ENCODE data around the gene CACNA1G.

Gene CACNA1G

GRCh38 chr17:50660042-50660886, 99.7 kb downstream of the CACNA1G start:
- Histone ChIP-seq H3K27me3 (replicated peaks) (no peaks in the 10 kb centered on the region), H3K36me3 (replicated peaks) (no peaks in the 10 kb centered on the region), H3K27ac (no peak overlapping the region), H3K4me3 (ENCODE audit: low read depth, low read length) (no peak overlapping the region)
- no peak for DNase-seq
- TF ChIP-seq CTCF (IDR thresholded peaks at IDR 0.05; ENCODE audit: low read depth, low read length, missing control alignments), result no peak
- in situ Hi-C loops (cut with HindIII; ENCODE audit: low pct_ligation_motif_present, low sequenced_read_pairs), result no loop called here

- Histone ChIP-seq H3K4me3 (ENCODE audit: low read depth, low read length) (no peak overlapping the region), H3K27me3 (replicated peaks) (no peaks in the 10 kb centered on the region), H3K36me3 (replicated peaks) (no peaks in the 10 kb centered on the region), H3K27ac (no peak overlapping the region)
- no peak for TF ChIP-seq CTCF (IDR thresholded peaks at IDR 0.05; ENCODE audit: low read depth, low read length, missing control alignments)
- in situ Hi-C loops (cut with HindIII; ENCODE audit: low pct_ligation_motif_present, low sequenced_read_pairs), result no loop called here
- DNase-seq, result no peak
Observed at GRCh38 chr17:50660887-50661345, 100.4 kb downstream of the CACNA1G start.

DNA sequence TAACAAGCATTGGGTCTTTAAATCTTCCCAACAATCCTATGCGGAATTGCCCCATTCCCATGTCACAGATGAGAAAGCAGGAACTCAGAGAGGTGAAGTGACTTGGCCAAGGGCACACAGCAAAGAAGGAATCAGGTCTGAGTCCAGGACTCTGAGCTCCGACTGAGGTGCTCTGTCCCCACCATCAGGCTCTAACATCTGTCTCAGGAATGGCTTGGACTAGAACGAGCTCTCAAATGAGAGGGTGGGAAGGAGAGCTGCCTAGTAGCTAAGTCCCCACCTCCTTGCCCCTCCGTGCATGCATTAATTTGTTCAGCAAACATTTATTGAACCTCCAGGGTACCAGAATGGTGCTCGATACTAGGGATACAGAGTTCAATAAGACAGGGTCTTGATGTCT, 100.8 kb downstream of the CACNA1G start:
- in situ Hi-C loops (cut with HindIII; ENCODE audit: low pct_ligation_motif_present, low sequenced_read_pairs), result no loop called here
- no peak for TF ChIP-seq CTCF (IDR thresholded peaks at IDR 0.05; ENCODE audit: low read depth, low read length, missing control alignments)
- Histone ChIP-seq H3K36me3 (replicated peaks) (no peaks in the 10 kb centered on the region), H3K27ac (no peak overlapping the region), H3K27me3 (replicated peaks) (no peaks in the 10 kb centered on the region), H3K4me3 (ENCODE audit: low read depth, low read length) (no peak overlapping the region)
- no peak for DNase-seq

DNA sequence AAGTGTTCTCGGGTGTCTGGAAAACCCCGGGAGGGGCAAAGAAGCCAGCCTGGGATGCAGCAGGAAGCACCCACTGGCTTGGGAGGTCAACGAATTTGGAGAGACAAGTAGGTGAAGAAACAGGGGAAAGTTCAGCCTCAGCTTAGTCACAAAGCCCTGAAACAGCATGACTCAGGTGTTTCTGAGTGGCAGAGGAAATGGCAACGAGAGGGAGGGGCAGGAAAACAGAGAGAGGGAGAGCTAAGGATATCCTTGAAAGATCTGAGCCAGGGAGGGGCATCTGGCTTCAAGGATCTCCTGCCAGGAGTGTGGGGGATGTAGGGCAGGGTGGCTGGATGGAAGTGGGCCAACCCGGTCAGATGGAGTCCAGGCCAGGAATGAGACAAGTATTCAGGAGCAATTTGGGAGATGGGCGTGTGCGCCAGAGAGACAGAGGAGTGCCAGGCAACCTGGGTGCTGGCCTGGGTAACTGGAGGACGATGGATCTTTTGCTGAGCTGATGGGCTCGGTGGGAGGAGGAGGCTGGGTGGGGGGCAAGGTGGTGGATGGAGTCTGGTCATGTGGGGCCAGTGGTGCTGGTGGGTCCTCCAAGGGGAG, 101.4 kb downstream of the CACNA1G start:
- no peak for TF ChIP-seq CTCF (IDR thresholded peaks at IDR 0.05; ENCODE audit: low read depth, low read length, missing control alignments)
- peak; percentile 51 for DNase-seq
- H3K36me3 ChIP-seq (replicated peaks), result no peaks in the 10 kb centered on the region
- H3K27ac ChIP-seq, result no peak overlapping the region
- H3K27me3 ChIP-seq (replicated peaks), result no peaks in the 10 kb centered on the region
- H3K4me3 ChIP-seq (ENCODE audit: low read depth, low read length), result no peak overlapping the region
- in situ Hi-C loops (cut with HindIII; ENCODE audit: low pct_ligation_motif_present, low sequenced_read_pairs), result no loop called here

DNA sequence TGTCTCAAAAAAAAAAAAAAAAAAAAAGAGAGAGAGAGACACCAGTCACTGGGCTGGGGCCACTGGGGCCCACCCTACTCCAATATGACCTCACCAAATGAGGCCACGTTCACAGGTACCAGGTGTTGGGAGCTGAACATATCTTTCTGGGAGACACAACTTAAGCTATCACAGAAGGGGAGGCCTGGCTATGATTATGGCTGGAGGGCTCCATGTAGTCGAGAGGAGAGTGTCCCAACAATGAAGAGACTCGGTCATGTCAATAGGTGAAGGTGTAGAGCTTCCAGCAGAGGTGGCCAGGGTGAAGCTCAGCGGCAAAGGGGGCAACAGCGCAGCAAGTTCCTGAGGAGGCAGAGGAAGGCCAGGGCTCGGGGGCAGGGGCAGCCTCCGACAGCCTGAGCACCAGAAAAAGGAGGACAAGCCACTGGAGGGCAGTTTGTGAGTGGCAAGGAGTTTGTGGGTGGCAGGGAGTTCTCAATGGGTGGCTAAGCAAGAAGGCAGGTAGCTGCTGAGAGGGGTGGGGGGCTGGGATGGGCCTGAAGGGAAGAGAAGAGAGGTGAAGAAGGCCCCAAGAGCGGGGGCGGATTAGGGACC, 102.2 kb downstream of the CACNA1G start:
- Histone ChIP-seq H3K4me3 (ENCODE audit: low read depth, low read length) (no peak overlapping the region), H3K27me3 (replicated peaks) (no peaks in the 10 kb centered on the region), H3K36me3 (replicated peaks) (no peaks in the 10 kb centered on the region), H3K27ac (no peak overlapping the region)
- DNase-seq, result no peak
- TF ChIP-seq CTCF (IDR thresholded peaks at IDR 0.05; ENCODE audit: low read depth, low read length, missing control alignments), result no peak
- in situ Hi-C loops (cut with HindIII; ENCODE audit: low pct_ligation_motif_present, low sequenced_read_pairs), result no loop called here

Measured in brain microvascular endothelial cell (primary cell).